T-helper 9 cell (primary cell): ENCODE results near the gene UBXN6.

Source experiments
- DNase-seq: peaks from one replicate; pipeline ENCODE4 v3.0.0-alpha.2; 2020

UBXN6 gene

DNA sequence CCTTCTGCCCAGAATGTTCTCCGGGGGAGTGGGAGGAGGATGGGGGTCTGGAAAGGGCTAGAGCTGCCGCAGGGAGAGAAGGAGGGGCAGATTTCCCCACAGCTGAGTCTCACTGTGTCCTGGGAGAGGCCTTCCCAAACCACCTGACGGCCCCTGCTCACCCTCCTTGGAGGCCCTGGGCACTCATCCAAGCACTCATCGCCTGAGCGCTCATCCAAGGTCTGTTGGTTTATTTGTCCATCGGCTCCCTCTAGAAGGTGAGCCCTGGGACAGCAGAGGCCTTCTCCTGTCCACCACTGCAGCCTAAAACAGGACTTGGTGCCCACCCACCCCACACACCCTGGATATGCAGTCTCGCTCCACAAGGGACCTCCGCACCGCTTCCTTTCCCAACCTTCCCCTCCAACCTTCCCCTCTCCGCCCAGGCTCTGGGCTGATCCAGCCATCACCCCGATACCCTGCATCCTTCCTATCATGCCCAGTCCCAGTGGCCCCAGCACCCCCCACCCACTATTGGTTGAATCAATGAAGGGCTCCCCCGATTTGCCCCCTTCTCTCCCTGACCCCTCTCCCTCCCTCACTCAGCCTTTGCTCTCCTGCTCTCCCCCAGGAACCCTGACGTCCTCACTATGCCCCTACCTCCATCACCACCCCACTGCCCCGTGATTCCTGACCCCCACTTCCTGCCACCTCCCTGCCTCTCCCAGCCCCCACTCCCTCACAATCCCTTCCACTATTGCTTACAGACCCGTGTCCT is 1.7 kb downstream of the UBXN6 start:
- DNase-seq, result no peak

DNA sequence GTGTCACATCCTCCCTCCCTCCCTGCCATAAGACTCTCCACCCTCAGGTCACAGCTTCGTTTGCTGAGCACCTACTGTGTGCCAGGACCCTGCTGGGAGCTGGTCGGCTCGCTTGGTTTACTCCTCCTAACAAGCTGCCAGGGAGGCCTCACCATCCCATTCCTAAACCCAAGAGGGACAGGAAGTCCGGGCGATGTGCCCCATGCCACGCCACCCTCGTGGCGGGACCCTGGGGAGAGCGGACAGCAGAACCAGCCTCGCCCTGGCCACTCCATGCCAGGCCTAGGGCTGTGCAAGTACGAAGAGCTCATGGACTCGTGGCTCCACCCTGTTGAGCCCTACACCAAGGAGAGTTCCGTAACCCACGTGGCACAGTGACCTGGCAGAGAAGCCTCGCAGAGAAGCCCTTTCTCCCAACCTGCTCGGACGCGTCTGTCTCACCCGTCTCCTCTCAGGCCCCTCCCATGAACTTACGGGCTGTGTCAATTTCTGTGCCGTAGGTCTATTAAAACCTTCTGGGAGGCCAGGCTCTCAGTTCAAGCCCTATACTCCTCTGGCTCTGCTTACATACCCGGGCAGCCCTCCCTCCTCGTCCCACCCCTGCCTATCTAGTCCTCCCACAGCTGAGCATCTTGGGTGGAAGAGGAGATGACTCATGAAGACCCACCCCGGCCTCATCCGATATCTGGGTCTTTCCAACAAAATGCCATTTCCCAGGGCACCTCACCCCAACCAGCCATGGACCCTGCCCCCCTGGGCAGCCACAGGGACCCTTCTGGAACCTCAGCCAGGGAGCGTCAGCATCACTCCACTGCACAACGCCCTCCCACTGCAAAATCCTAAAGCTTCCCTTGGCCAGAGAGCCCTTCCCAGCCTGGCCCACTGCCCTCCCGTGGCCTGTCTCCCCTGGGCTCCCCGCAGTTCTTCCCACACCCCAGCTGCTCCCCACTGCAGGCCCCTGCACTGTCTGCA is 2.6 kb downstream of the UBXN6 start:
- no peak for DNase-seq

DNA sequence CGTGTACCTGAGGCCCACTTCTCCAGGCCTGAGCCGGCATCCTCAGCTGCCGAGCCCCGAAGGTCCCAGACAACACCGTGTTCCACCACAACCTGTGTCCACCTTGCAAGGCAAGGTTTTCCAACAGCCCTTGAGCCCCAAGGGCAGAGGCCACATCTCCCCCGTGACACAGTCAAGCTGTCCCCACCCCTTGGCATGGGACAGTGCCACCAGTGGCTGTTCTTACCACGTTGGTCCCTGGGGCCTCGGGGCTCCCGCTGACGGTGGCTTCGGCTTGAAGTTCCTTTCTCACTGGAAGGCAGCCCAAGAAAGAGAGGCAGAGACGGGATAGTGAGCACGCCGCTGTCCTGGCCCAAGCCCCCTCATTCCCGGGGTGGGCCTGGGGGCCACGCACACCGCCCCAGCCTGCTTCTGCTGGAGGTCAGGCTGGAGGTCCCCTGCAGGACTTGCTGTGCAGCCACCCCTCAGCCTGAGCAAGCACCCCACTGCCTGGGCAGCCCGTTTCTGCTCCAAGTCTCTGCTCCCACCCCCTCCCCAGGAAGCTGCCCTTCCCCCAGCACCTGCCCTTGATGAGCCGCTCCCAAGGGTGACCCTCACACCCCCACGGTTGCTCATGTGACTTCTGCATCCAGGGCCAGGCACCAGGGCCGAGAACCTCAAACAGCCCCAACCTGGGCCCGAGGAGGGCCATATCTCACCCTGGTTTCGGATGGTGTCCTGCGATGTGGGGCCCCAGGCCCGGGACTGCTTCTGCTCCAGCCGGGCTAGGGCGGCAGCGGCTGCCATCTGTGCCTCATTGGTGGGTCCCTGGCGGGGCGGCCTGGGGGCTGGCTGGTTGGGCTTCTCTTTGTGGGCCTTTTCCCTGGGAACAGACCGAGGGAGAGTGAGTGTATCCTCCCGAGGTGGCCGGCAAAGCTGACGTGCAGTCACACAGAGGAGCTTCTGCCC is 4.1 kb downstream of the UBXN6 start:
- DNase-seq, result no peak

DNA sequence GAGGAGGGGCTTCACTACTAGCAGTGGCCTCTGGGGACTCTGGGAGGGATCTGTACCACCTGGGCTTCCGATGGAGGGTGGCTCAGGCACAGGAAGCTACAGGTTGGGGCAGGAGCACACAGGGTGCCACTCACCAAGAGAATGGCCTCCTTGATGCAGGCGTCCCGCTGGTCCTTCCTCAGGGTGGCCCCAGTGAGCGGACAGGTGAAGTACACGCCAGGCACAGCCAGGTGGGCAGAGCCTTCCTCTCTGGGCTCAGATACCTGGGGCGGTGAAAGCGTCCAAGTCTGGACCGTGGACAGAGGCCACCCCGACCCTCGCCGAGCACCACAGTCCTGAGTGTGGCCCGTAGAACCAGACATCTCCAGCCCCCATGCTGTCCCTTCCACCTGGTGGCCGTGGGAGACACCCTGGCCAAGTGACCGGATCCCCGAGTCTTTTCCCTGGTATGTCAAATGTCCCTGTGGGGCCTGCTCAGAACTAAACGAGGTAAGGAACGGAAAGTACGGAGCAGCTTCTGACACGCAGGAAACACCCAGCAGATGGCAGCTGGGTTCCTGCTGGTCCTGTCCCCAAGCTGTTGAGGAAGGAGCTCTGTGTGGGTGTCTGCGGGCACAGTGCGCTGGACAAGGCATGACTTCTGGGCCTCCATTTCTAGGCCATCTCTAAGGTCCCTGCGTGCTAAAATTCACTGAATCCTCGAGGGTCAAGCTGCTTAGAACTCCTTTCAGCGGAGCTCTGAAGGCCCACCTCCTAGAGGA is 5.2 kb downstream of the UBXN6 start:
- no peak for DNase-seq

GRCh38 chr19:4449639-4450028 is 8.0 kb downstream of the UBXN6 start:
- DNase-seq, result no peak

GRCh38 chr19:4449022-4449638 is 8.5 kb downstream of the UBXN6 start:
- DNase-seq, result no peak

DNA sequence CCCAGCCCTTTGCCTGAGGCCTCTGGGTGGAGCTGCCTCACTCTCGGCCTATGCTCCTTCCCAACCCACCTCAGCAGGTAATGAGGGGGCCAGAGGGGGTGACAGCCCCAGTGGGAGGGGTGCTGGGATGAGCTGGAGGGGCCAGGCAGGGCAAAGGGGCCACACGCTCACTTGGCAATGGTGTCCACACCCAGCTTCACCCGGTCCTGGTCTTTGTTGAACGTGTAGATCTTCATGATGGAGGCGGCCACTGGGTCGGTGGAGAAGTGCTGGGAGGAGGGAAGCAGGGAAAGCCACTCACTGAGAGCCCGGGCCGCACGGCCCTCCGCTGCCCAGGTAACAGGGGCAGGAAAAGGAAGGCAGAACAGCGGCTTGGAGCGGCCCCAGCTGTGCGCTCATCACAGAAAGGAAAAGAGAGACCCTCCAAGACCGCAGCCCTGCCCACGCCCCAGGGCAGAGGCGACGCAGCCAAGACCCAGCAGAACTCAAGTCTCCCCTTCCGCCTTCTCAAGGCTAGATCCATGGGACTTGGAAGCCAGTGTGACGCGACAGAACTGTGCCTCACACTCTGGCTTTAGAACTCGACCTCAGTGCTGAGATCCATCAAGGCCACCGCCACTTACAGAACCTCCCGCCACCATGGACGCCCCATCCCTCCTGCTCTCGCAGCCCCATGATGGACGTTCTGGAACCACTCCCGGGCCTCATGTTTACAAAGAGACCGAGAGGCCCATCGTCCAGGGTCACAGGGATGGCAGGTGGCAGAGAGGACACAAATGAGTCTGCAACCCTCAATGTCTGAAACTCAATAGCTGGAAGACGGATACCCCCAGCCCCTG is 9.2 kb downstream of the UBXN6 start:
- DNase-seq, result no peak

GRCh38 chr19:4447327-4448146 is 10.1 kb downstream of the UBXN6 start:
- DNase-seq, result no peak

GRCh38 chr19:4446704-4447200 is 10.8 kb downstream of the UBXN6 start:
- no peak for DNase-seq

GRCh38 chr19:4445963-4446703 is 11.5 kb downstream of the UBXN6 start:
- DNase-seq, result no peak

DNA sequence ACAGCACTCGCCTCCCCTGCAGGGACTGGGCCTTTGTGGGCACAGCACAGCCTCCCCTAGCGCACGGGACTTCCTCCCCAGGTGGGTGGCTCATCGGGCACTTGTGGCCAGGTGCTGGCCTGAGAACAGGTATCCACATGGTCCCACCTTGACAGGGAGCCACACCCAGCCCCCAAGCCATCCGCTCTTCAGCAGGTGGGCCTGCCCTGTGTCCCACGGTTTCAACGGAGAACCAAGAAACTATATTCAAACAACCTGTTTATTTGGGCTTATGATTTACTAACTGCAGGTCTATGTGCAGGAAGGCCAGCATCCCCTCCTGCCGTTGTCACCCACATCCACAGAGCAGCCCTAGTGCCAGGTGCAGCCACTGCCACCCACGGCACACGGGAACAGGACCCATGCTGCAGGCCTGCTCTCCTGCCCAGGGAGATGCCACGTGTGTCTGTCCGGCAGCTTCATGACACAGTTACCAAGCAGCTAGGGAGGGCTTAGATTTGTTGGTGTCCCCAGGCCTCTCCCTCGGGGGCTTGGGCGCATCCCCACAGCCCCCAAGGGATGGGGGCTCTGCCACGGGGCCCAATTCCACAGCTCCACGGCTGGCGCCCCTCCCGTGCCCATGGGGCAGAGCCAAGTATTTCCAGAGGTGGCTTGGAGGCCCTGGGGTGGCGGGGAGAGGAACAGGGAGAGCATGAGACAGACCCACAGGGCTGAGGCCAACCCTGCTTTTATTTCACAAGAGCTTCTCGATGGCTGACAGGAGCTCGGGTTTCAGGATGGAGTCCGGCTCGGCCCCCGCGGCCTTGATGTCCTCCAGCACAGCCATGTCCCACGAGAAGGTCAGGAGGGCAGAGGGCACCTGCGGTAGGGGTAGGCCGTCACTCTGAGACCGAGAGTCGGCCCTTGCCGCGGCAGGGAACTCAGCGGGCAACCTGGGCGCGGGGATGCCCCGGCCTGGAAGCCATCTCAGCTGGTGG is 12.5 kb downstream of the UBXN6 start:
- no peak for DNase-seq

DNA sequence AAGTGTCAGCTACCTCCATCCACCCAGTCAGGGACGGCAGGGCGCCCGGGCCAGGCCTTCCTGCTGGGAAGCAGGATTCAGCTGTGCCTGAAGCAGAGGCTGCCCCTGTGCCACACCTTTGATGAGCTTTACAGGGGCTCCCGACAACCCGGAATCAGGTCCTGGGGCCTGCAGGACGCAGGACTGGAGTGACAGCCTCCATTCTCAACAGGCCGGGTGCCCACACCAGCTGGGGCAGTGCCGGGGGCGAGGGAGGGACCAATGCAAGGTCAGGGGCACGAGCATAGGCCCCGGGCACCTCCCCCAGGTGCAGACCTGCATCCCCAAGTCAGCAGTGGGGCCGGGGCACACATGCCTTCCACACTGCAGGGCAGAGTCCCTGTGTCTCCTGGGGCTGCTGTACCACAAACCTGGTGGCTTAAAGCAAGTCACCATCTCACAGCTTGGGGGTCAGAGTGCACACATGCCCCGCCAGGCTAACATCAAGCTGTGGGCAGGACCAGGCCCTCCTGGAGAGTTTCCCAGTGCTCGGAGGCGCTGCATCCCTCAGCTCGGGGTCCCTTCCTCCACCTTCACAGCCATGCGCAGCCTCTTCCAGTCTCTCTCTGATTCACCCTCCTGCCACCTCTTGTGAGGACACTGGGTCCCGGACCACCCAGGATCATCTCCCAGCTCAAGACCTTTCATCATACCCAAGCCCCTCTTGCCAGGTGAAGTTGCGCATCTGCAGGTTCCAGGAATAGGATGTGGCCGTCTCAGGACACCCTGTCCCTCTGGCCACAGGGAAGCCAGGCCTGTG is 13.4 kb downstream of the UBXN6 start:
- no peak for DNase-seq

DNA sequence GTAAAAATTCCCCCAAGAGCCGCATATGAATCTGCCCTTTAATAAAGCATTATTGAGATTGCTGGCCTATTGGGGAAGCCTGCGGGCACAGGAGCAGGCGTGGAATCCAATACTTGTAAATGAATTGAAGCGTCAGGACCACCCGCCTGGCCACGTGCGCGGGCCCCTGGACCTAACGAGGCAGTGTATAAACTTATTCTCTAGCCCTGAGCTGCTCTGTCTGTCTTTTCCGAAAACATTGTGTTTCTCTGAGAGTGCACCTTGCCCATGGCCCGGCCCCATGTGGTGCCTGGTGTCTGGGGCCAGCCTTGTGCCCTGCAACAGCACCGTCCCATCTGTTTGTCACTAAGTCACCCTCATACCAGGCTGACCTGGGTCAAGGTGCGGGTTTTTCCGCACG is 14.4 kb downstream of the UBXN6 start:
- DNase-seq, result no peak

DNA sequence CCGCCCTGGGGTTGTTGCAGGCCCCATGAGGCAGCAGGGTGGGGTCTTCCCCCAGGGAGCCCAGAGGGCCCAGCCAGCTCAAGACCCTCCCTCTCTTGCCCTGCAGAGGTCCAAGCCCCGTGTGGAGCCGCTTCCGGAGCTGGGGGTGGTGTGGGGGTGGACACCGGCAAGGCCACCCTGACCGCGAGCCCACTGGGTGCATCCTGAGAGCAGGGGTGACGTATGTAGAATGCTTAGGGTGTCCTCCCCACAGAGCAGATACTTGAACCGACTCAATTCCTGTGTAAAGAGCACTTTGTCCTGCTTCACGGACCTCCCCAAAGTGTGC is 14.8 kb downstream of the UBXN6 start:
- DNase-seq, result no peak

DNA sequence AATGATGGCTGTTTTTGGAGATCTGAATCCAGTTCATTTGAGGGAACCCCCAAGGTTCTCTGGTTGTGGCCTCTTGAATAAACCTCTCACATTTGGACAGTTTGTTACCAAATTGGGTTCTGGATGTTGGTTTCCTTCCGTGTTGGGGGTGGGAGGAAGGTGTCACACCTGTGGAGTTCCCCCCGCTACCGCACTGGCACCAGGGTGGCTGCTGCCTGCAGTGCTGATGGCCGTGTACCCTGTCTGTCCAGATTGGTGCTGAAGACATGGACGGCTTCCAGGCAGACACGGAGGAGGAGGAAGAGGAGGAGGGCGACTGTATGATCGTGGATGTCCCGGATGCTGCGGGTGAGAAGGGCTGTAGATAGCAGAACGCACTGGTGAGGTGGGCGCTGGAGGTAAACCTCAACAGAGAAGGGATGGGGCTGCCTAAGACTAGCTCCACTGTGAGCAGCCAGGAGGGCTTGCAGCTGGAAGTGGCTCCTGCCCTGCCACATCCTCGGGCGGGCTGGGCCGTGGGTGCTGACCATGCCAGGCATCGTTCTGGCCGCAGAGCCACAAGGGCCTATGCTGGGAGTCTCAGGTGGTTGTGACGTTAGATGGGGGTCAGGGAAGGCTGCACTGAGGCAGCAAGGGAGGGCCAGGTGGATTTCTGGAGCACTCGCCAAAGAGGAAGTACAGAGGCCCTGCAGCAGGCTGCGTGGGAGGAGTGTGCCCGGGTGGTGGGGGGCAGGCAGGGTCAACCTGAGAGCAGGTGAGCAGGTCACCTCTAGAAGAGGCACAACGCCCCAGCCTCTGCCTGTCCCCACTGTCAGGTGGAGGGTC is 15.4 kb downstream of the UBXN6 start:
- DNase-seq, result no peak

GRCh38 chr19:4439243-4439642 is 18.4 kb downstream of the UBXN6 start:
- no peak for DNase-seq
